Fibroblast of the aortic adventitia (primary cell): ENCODE measurements around the gene CNGA4. TPM values are rescaled to one million over a fixed set of nuclear protein-coding genes. Genes with fewer than 3 reads are reported as not detected.

Source experiments
- DNase-seq: peaks from one replicate; pipeline ENCODE4 v3.0.0-alpha.2; 2010; ENCODE audit warnings: low read depth
- H3K4me3 ChIP-seq: 2 replicates; pipeline ENCODE4 v1.5.1; 2011; ENCODE audit warnings: low read depth, mild to moderate bottlenecking, control low read depth, low read length, moderate library complexity
- CTCF ChIP-seq: IDR thresholded peaks from 2 replicates; pipeline ENCODE4 v1.5.1; 2011; ENCODE audit warnings: mild to moderate bottlenecking, low read length, control low read depth, inconsistent platforms; ENCODE audit not compliant: insufficient read depth
- total RNA-seq: library from RNA; depleted of rRNA; stranded (reverse); fragments of >200 nt; gene quantifications from 2 replicates; pipeline ENCODE4 v1.2.3, GENCODE V29; 2012; ENCODE audit warnings: low replicate concordance

Gene CNGA4
- total RNA-seq, 1 donor, result not detected

- DNase-seq, result no peak
- H3K4me3 ChIP-seq, result no peak overlapping the region
- no peak for TF ChIP-seq CTCF
These were observed 14.5 kb upstream of the CNGA4 start for GRCh38 chr11:6224421-6224820.

GRCh38 chr11:6225024-6225423, 13.9 kb upstream of the CNGA4 start:
- H3K4me3 ChIP-seq, result no peak overlapping the region
- no peak for TF ChIP-seq CTCF
- DNase-seq, result peak; percentile 22

DNA sequence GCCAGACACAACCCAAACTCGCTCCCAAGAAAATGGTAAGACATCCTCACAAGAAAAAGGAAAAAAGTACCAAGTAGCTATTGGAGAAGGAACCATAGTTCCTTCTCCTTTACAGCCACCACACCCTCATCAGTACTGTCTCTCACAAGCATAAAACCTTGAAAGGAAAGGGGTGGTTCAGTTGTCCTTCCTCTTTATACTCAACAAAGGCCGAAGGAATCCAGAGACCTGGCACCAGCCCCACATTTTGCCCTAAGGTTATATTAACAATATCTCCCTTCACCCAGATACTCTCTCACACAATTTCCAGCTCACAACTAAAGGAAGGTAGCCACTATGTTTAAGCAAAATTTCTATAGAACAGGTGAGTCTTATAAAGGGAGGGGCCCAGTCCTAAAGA, 13.0 kb upstream of the CNGA4 start:
- TF ChIP-seq CTCF, result no peak
- H3K4me3 ChIP-seq, result no peak overlapping the region
- DNase-seq, result no peak

DNA sequence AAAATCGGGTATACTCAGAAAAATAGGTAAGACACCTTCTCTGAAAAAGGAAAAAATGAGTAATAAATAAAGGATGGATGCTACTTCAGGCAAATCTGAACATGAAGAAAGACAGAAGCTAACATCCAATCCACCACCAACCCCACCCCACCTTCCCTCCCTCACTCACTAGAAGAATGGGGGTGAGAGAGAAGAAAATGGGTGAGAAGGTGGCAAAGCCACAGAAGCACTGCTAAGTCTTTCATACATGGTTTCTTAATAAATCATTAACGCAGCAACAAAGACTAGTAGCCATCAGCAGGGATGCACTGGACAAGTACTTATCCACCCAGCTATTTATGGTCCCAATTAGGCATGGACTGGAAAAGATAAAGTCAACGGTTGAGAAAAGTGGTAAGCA, 10.4 kb upstream of the CNGA4 start:
- TF ChIP-seq CTCF, result no peak
- no peak overlapping the region for H3K4me3 ChIP-seq
- no peak for DNase-seq

DNA sequence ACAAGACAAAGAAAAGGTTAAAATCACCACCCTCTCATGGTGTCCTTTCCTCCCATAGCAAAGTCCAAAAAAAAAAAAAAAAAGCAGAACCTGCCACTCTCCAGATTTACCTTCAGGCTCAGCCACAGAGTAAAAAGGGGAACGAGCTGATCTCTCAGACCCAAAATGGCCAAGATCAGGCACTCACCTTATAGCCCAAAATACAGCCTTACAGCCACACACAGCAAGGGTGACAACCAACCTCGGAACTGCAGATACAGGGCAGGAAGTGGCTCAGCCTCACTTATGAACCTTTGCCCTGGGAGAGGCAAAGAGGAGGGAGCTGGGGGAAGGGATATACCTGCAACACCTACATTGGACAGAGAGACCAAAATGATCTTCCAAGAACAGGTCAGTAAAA, 9.0 kb upstream of the CNGA4 start:
- no peak for DNase-seq
- no peak overlapping the region for H3K4me3 ChIP-seq
- TF ChIP-seq CTCF, result no peak

GRCh38 chr11:6232899-6233298, 6.0 kb upstream of the CNGA4 start:
- no peak for DNase-seq
- no peak for TF ChIP-seq CTCF
- peak overlapping the region; percentile 4 for H3K4me3 ChIP-seq

GRCh38 chr11:6233984-6234386, 4.9 kb upstream of the CNGA4 start:
- peak; percentile 10 for DNase-seq
- H3K4me3 ChIP-seq, result peak overlapping the region; percentile 99
- no peak for TF ChIP-seq CTCF
